Head of caudate nucleus (tissue), 42 donors: ENCODE measurements around the gene SRGN.

Source experiments
- DNase-seq, 42 donors: peaks; one replicate each; pipeline versions ENCODE4 v3.0.0 to v3.0.0-alpha.2; 2020 to 2021; ENCODE audit warnings: mixed read lengths in 7 of 42
- intact Hi-C: fragments of 100-400 bp; cut with DNase I; formaldehyde crosslinking; loops from one replicate; pipeline ENCODE4 v1.15.0; 2022

Gene SRGN

DNA sequence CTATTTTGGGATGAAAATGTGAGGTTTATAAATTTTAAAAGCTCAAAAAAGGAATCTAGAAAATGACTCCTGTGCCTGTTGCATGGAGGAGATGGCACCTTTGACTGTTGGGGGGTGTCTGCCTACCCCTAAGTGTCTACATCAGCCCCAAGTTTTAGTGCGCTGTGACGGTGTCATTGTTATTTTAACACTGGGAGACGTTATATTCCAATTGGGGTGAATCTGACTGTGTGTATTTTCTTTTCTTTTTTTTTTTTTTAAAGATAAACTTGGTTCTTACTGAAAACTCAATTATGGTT is 517 bp downstream of the SRGN start:
- no peak for DNase-seq
- intact Hi-C loops: no loop called here

DNA sequence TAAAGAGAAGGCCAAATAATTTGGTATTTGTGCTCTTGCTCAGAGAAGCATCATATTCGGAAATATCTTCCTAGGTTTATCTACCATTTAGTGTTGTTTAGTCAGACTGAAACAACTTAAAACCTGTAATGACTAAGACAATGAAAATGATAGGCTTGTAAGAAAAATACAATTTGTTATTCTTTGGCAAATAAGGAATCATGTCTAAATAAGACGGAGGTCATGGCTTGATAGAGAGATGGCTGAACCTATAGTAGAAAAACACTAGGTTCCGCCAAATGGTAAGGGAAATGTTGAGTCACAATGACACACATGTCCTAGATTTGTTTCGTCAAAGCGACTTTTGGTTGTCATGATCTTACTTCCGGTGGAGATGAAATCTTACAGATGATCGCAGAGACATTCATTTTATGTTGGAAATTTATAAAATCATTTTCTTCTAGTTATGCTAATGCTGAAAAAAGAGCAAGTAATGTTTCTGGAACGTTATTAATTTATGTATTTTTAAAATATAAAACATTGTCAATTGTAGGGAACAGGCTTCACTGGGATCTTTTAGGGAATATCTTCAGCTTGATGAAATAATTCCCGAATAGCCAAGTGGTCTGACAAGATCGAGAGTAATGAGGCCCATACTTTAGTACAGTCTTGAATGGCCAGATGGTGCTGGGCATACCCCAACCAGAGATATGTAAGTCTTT is 1.0 kb downstream of the SRGN start:
- intact Hi-C loops: no loop called here
- no peak for DNase-seq

DNA sequence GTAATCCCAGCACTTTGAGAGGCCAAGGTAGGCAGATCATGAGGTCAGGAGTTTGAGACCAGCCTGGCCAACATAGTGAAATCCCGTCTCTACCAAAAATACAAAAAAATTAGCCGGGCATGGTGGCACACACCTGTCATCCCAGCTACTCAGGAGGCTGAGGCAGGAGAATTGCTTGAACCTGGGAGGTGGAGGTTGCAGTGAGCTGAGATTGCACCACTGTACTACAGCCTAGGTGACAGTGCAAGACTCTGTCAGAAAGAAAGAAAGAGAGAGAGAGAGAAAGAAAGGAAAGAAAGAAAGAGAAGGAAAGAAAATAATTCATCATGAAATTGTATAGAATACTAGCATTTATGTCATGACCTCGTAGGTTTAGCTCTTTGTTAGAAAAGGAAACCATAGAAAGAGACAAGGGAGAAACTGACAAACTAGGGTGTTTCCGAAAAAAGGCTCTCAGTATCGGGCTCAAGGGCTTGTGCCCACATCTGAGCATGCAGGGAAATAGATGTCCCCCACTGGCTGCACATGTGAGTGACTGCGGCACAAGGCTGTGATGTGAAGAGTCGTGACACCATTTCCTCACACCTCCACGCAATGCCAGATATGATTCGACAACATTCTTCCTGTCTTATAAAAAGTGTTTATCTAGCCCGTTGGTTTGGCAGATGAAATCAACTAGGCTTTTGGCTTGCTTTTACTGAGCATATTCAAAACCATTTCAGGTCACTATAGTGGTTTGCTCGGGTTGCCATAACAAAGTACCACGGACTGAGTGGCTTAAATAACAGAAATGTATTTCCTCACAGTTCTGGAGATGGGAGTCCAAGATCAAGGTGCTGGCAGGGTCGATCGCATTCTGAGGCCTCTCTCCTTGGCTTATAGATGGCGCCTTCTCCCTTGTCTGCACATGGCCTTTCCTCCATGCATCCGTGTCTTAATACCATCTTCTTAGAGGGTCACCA is 2.0 kb downstream of the SRGN start:
- DNase-seq: peak in 8 of 42 donors; percentile 8 to 46 (median 23)
- intact Hi-C loops: no loop called here

DNA sequence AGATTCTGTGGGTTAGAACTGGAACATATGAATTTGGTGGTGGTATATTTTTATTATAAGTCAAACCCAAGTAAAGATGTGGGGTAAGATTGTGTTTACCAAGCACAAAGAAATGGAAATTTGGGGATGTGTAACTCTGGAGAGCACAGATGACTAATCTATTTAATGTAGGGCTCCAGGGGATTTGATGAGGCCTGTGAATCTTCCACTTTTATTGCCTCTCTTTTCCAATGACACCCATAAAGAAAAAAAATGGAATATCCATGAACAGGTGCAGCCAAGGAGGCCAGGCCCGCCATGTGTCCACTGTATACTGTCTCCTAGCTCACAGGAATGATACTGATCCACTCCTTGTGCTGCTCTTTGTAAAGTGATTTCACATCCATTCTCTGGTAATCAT is 2.8 kb downstream of the SRGN start:
- intact Hi-C loops: no loop called here
- DNase-seq: no peak

DNA sequence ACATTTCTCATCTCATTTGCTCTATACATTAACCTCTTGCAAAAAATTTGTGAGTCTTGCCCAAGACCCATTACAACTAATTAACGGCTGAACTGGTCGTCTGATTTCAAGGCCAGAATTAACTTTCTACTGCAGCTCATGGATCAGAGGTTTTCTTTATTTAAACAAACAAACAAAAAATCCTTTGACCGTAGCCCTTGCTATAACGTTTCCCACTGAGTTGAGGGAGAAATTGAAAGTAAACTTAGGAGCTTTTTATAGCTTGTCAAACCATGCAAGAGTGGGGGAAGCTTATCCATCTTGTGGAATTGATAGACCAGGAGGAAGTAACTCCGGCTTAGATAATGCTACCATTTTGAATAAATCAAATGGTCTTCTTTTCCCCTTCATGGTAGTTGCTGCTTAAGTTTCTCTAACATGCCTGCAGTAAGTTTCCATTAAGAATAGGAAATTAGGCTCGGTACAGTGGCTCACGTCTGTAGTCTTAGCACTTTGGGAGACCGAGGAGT is 3.3 kb downstream of the SRGN start:
- intact Hi-C loops: no loop called here
- DNase-seq: no peak

DNA sequence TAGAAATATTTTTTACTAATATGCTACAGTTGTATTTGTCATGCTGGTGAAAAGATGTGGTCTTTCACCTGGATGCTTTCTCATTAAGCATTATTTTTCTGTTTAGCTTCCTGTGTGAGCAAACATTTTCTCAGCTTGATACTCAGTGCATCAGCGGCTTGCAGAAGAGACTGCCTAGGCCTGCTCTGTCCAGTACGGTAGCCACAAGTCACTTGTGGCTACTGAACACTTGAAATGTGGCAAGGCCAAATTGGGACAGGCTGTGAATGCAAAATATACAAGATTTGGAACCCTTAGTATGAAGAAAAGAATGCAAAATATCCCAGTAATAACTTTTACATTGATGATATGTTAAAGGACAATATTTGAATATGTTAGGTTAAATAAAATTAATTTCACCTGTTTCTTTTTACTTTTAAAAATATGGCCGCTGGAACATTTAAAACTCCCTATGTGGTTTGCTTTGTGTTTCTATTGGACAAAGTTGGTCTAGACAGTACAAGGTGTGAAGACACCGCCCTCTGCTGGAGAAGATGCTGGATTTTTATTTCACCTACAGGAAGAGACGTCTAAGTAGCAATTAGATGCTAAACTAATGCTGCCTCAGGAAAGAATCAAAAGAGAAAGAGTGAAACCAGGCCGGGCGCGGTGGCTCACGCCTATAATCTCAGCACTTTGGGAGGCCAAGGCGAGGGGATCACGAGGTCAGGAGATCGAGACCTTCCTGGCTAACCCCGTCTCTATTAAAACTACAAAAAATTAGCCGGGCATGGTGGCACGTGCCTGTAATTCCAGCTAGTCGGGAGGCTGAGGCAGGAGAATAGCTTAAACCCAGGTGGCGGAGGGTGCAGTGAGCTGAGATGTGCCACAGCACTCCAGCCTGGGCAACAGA is 5.3 kb downstream of the SRGN start:
- peak in 38 of 42 donors; percentile 19 to 86 (median 60) for DNase-seq
- intact Hi-C loops: no loop called here

DNA sequence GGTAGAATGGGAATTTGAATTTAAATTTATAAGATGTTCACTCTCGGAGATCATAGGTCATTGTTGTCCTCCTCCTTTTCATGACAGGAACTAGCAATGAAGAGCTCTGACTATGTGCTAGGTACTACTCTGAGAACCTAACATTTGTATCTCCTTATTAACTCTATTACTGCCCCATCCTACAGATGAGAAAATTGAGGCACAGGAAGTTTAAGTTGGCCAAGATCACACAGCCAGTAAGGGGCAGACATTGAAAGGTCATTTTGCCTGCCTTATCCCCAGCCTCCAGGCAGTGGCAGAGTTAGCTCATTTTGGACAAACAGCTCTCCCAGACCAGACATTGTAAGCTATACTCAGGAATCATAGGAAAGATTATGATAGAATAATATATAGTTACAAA is 6.0 kb downstream of the SRGN start:
- no peak for DNase-seq
- intact Hi-C loops: no loop called here

DNA sequence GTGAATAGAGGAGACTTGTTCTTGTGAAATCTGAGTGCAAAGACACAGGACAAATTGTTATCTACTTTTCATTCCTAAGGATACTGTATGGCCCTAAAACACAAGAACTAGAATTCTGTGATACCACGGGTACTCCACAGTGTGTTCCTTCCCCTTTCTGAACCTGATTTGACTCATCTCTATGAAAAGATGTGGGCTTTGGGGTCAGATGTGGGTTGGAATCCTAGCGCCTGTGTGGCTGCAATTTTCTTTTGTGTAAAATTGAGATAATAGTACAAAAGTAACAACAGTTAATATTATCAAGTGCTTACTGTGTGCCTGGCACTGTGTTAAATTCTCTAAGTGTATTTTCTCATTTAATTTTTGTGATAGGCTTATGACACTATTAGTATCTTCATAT is 8.1 kb downstream of the SRGN start:
- intact Hi-C loops: no loop called here
- DNase-seq: no peak

DNA sequence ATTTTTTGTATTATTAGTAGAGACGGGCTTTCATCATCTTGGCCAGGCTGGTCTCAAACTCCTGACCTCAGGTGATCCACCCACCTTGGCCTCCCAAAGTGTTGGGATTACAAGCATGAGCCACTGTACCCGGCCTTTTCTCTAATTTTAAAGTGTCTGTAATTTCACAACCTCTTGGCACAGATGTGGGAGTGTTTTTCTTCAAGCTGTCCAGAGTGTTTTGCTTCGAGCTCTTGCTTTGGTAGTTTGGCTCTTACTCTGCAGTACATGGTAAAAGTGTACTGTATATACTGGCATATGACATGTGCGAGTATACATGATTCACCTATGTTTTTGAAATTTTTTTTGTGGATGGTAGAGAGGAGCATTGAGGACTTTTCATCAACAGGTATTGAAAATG is 9.8 kb downstream of the SRGN start:
- no peak for DNase-seq
- intact Hi-C loops: no loop called here

DNA sequence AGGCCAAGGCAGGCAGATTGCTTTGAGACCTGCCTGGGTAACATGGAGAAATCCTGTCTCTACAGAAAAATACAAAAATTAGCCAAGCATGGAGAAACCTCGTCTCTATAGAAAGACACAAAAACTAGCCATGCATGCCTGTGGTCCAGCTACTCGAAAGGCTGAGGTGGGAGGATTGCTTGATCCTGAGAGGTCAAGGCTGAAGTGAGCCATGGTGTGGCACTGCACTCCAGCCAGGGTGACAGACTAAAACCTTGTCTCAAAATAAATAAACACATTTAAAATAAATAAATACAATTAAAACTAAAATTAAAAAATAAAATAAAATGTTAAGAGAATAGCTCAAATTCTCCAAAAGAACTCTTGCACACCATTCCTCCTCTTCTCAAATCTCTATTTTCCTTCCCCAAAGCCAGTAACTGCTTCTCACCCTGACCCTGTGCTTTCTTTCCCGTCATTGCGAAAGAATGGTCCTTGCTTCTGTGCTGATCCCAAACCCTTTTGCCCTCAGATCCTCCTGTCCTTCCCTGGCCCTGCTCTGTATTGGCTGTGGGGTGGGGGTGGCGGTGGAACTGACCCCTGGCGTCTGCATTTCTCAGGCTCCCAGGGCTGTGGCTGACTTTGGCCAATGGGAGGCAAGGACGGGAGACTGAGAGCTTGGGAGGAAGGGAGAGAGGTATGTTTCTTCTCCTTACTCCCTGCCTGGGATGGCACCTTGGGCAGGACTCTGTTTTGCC is 12.4 kb downstream of the SRGN start:
- DNase-seq: no peak
- intact Hi-C loops: no loop called here

DNA sequence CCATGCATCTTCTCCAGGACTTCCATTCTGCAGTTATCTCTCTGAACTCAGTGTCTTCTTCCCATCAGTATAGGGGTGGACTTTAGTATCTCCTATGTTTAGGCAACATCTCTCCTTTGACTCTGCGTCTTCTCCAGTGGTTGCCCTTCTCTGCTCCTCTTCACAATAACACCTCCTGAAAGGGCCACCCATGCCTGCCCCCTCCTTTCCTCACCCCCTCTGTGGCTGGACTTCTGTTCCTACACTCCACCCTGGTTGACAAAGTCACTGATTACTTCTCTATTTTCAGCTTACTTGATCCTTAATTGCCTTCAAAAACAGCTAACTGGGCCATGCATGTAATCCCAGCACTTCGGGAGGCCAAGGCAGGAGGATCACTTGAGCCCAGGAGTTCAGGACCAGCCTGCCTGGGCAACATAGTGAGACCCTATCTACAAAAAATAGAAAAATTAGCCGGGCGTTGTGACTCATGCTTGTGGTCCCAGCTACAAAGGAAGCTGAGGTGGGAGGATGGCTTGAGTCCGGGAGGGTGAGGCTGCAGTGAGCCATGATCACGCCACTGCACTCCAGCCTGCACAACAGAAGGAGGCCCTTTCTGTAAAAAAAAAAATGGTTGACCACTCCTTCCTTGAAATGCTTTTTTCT is 13.7 kb downstream of the SRGN start:
- DNase-seq: no peak
- intact Hi-C loops: no loop called here

DNA sequence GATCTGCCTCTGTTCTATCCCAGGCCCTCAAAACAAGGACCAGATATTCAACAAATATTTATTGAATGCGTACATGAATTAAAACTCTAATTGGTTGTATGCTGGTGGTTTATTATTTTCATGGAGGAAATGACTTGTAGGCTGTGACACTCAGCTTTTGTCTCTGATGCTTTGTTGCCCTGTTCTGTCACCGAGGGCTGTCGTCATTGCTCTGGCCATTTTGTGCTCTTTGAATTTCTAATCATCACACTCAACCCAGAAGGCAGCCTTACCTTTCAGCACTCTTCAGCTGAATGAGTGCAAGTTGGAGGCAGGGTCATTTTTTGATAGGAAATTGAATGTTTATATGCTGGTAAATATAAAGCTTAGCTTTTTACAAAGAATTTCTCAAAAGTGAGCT is 14.5 kb downstream of the SRGN start:
- intact Hi-C loops: no loop called here
- no peak for DNase-seq

DNA sequence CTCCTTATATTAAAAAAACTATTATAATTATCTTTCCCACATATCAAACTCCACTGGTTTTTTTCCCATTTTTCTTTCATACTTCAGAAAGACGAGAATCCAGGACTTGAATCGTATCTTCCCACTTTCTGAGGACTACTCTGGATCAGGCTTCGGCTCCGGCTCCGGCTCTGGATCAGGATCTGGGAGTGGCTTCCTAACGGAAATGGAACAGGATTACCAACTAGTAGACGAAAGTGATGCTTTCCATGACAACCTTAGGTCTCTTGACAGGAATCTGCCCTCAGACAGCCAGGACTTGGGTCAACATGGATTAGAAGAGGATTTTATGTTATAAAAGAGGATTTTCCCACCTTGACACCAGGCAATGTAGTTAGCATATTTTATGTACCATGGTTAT is 15.9 kb downstream of the SRGN start:
- intact Hi-C loops: no loop called here
- no peak for DNase-seq

DNA sequence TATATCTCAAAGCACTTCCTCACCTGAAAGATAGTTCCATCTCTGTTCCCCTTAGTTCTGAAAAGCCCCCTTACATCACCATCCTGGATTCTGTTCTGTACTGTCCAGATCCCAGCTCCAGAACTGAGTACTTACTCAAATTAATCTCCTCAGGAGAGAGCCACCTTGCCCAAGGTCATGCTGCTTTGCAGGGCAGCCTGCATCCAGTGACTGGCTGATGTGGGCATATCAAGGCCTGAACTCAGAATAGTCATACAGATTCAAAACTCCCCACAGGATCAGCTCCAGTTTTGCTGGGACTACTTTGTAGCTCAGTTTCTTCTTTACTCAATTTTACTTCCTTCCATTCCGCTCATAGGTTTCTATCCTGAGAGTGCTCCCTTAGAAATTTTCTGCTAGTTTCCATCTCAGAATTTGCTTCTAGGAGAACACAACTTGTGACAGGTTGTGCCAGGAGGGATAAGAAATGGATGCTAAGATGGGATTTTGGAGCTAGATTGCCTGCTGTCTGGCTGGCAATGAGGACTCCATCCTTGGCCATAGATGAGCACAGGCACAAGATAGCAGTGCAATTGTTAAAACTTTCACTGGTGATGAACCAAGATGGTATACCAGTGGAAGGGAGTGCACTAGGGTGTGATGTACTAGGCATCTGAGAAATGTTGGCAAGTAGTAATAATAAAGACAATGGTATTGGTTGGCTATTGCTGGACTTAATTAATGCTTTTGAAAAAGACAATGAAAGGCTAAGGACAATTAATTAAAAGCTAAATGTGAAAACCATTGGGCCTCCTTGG is 17.3 kb downstream of the SRGN start:
- intact Hi-C loops: no loop called here
- no peak for DNase-seq

DNA sequence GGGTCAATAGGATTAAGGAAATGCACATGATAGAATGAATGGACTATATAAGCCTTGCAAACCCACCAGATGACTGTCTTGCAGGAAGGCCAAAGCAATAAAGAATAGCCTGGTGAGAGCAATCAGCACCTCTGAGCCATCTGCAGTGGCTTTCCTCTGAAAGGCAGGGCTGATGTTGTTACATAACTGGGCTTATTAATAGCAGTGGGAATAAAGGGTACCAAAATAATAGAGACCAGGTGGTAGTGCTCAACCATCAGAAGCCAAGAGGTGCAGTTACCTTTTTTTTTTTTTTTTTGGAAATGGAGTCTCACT is 19.2 kb downstream of the SRGN start:
- intact Hi-C loops: no loop called here
- no peak for DNase-seq

DNA sequence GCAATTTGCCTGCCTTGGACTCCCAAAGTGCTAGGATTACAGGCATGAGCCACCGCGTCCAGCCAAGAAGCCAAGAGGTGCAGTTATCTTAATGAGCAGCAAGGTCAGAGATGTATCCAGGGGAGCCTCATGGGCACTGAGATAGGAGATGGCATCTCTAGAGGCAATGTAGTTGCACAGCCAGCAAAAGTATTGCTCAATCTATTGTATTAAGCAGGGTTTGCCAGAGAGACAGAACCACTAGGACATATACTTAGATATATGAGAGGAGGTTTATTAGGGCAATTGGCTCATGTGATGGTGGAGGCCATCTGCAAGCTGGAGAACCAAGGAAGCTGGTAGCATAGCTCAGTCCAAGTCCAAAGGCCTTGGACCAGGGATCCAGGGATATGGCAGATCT is 19.8 kb downstream of the SRGN start:
- peak in 1 of 42 donors; percentile 22 for DNase-seq

DNA sequence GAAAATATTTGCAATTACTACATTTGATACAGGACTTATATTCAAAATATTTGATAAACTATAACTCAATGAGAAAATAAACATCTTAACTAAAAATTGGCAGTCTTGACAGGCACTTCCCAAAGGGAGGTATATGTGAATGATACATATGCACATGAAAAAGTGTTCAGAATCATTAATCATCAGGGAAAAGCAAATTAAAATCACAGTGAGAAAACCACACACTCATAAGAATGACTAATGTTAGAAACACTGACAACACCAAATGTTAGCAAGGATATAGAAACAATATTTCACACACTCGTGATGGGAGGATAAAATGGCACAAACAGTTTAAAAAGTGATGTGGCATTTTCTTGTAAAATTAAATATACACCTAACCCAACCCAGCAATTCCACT is 32.0 kb downstream of the SRGN start:
- intact Hi-C loops: loop anchor here (5.0 kb wide), 2 partner anchors 57 to 133 kb away; partner anchors contain the start of gene KIFBP
- no peak for DNase-seq

More for the DNA sequence above, 19.8 kb downstream of the SRGN start:
- intact Hi-C loops: no loop called here
